ENCODE results near the gene LRRC8E. TPM values are rescaled to one million over a fixed set of nuclear protein-coding genes. Genes with fewer than 3 reads are reported as not detected.

The LRRC8E gene
- total RNA-seq, 4 donors from 2014 or later: 27.3 to 31.8 (median 29.8) TPM

DNA sequence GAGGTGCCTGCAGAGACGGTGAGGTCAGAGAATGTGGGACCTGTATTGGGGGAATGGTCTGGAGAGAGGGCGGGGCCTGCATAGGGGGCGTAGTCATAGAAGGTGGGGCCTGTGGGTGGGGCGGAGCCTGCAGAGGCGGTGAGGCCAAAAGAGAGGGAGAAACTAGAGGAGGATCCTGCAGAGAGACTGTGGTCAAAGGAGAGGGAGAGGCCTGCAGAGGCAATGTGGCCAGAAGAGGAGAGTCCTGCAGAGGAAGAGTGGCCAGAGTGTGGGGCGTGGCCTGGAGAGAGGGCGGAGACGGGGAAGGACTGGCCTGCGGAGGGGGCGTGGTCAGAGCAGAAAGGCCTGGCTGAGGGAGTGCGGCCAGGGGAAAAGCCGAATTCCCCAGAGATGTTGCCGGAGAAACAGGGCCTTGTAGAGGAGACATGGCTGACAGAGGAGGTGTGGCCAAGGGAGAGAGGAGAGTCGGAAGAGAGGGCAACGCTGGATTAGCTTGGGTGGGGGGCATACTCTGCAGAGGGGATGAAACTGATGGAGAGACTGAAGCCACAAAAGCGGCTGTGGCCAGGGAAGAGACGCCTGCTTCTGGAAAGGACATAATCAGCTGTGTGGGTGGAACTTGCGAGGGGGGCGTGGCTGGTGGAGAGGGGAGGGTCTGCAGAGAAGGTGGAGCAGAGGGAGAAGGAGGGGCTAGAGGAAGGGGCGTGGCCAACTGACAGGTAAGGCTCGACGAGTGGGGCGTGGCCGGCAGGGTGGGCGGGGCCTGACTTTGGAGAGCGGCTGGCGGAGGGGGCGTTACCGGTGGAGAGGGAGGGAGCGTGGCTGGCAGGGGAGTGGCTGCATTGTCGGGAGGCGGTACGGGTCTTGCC lies 16.6 kb upstream of the LRRC8E start:
- intact Hi-C loops (cut with DNase I; ENCODE audit: low total_unique reads): no loop called here
- no peak overlapping the region for H3K4me3 ChIP-seq (ENCODE audit: low read depth, poor library complexity, severe bottlenecking)
- no peak for TF ChIP-seq POLR2A (IDR thresholded peaks at IDR 0.05)
- TF ChIP-seq CTCF (IDR thresholded peaks at IDR 0.05): no peak
- peak; percentile 90 to 96 for DNase-seq (ENCODE audit: low spot score in 2 of 2)
- 3 to 4% methylated on average over 33 of the region's 33 CpGs for WGBS, 2 donors

DNA sequence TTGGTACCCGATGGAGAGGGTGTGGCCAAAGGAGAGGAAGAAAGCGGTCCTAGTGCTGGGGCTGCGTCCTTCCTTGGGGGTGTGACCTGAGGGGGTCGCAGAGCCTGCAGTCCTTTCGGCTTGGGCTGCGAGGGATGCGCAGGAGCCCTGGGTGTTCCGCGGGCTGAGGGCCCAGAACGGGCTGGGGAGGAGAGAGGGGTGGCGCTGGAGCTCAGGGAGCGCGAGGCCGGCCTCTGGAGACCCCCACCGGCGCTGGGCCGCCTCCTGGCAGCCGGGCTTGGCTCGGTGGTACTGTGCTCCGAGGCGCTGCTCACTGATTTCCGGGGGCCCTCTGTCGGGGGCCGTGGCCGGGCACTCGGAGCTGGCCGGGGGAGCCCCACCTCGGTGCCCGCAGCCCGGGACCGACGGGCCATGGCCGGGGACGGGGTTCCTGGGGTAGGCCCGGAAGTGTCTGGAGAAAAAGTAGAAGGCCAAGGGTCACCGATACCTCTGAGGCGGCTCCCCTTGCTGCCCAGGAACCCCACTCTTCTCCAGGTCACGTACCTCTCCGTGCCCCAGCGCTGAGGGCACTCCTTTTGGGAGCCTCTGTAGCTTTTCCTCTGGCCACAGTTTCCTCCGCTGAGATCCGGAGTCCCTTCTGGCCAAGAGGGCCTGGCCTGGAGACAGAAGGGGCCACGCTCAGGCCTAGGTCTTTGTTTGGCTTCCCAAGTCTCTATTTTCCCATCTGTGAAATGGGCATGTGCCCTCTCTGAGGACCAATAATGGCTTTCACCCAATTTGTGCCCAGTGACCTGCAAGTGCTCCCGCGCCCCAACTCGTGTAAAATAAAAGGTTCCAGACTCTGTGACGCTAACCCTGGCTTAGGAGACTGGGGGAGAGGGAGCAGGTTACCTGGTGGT lies 15.8 kb upstream of the LRRC8E start:
- no peak overlapping the region for H3K4me3 ChIP-seq (ENCODE audit: low read depth, poor library complexity, severe bottlenecking)
- intact Hi-C loops (cut with DNase I; ENCODE audit: low total_unique reads): no loop called here
- TF ChIP-seq CTCF (IDR thresholded peaks at IDR 0.05) (no peak), POLR2A (IDR thresholded peaks at IDR 0.05) (no peak)
- WGBS, 2 donors: 52 to 58% methylated on average over 44 to 47 of the region's 47 CpGs
- DNase-seq (ENCODE audit: low spot score in 2 of 2): no peak

- H3K4me3 ChIP-seq (ENCODE audit: low read depth, poor library complexity, severe bottlenecking): no peak overlapping the region
- DNase-seq (ENCODE audit: low spot score in 2 of 2): no peak
- intact Hi-C loops (cut with DNase I; ENCODE audit: low total_unique reads): no loop called here
- TF ChIP-seq CTCF (IDR thresholded peaks at IDR 0.05): no peak
- TF ChIP-seq POLR2A (IDR thresholded peaks at IDR 0.05): no peak
- 11 to 12% methylated on average over 45 to 51 of the region's 53 CpGs for WGBS, 2 donors
These were observed 14.8 kb upstream of the LRRC8E start for GRCh38 chr19:7873304-7874075.

- DNase-seq (ENCODE audit: low spot score in 2 of 2): no peak
- no peak within 1 kb of the TSS for H3K4me3 ChIP-seq (ENCODE audit: low read depth, poor library complexity, severe bottlenecking)
- intact Hi-C loops (cut with DNase I; ENCODE audit: low total_unique reads): no loop called here
- TF ChIP-seq POLR2A (IDR thresholded peaks at IDR 0.05): no peak
- TF ChIP-seq CTCF (IDR thresholded peaks at IDR 0.05): no peak
- WGBS, 2 donors: 6 to 10% methylated on average over 23 to 36 of the region's 88 CpGs
These were observed 14.0 kb upstream of the LRRC8E start, which contains the start of gene PRR36 for GRCh38 chr19:7874076-7874896. PRR36 (minus strand) TSS chr19:7874390; CDS start chr19:7873689, 701 bp downstream.

DNA sequence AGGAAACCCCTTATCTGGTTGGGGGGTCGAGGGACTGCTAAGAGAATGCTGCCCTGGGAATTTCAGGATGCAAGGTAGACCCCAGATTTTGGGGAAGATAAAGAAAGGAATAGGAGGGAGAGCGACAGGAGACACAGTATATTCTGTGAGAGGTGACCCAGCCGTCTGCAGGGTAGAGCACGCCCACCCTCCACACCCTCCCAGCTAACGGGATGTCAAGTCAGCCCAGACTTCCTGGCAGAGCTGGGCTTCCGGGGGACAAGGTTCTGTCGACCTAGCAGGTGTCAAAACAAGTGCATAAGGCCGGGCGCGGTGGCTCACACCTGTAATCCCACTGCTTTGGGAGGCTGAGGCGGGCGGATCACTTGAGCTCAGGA lies 13.4 kb upstream of the LRRC8E start:
- TF ChIP-seq POLR2A (IDR thresholded peaks at IDR 0.05) (no peak), CTCF (IDR thresholded peaks at IDR 0.05) (no peak)
- no peak for DNase-seq (ENCODE audit: low spot score in 2 of 2)
- intact Hi-C loops (cut with DNase I; ENCODE audit: low total_unique reads): no loop called here
- WGBS, 2 donors: 56% methylated on average over 9 to 12 of the region's 12 CpGs
- no peak overlapping the region for H3K4me3 ChIP-seq (ENCODE audit: low read depth, poor library complexity, severe bottlenecking)
